Heart left ventricle (tissue), 16 donors: ENCODE results near the gene BIRC2. TPM values are rescaled to one million over a fixed set of nuclear protein-coding genes. Genes with fewer than 3 reads are reported as not detected.

Source experiments
- ATAC-seq, 4 donors: fragments of 200-7000 bp; cut with Tn5 transposase; one replicate each; pipeline ENCODE4 v1.9.1; 2020 to 2022; ENCODE audit warnings: moderate library complexity in 4 of 4, mild to moderate bottlenecking in 3 of 4, moderate number of reproducible peaks in 1 of 4
- DNase-seq, 5 donors: peaks; one replicate each; pipeline ENCODE4 v3.0.0-alpha.2; 2020
- H3K27ac ChIP-seq, 12 donors: fragments of 200-600 bp; sonication (generic) in 4 of 12; one replicate each; pipeline versions ENCODE4 v1.5.0 to v1.8.0; 2016 to 2022; ENCODE audit warnings: mild to moderate bottlenecking in 2 of 12
- H3K27me3 ChIP-seq, 9 donors: fragments of 200-600 bp; sonication (generic) in 2 of 9; one replicate each; pipeline versions ENCODE4 v1.5.1 to v1.8.0; 2016 to 2022; ENCODE audit warnings: mild to moderate bottlenecking in 3 of 9
- H3K36me3 ChIP-seq, 9 donors: fragments of 200-600 bp; sonication (generic) in 2 of 9; one replicate each; pipeline versions ENCODE4 v1.5.0 to v1.8.0; 2018 to 2022; ENCODE audit warnings: mild to moderate bottlenecking in 2 of 9
- H3K4me1 ChIP-seq, 12 donors: fragments of 200-600 bp; sonication (generic) in 4 of 12; one replicate each; pipeline versions ENCODE4 v1.5.0 to v1.8.0; 2016 to 2022; ENCODE audit warnings: mild to moderate bottlenecking in 3 of 12
- H3K4me3 ChIP-seq, 12 donors: fragments of 200-600 bp; sonication (generic) in 4 of 12; one replicate each; pipeline versions ENCODE4 v1.5.0 to v1.8.0; 2017 to 2022; ENCODE audit warnings: mild to moderate bottlenecking in 9 of 12, moderate library complexity in 4 of 12
- H3K9me3 ChIP-seq, 12 donors: fragments of 200-600 bp; sonication (generic) in 4 of 12; one replicate each; pipeline versions ENCODE4 v1.5.0 to v1.8.0; 2016 to 2022; ENCODE audit warnings: mild to moderate bottlenecking in 1 of 12
- CTCF ChIP-seq, 12 donors: fragments of 200-600 bp; sonication (generic) in 4 of 12; IDR thresholded peaks; one replicate each; pipeline versions ENCODE4 v1.5.0 to v1.8.0; 2018 to 2022; ENCODE audit warnings: antibody characterized with exemption in 12 of 12, mild to moderate bottlenecking in 5 of 12
- POLR2A ChIP-seq, 2 donors: fragments of 450-650 bp; IDR thresholded peaks; one replicate each; pipeline ENCODE4 v1.6.1; 2017; ENCODE audit warnings: antibody characterized with exemption in 2 of 2, mild to moderate bottlenecking in 2 of 2, moderate library complexity in 2 of 2
- WGBS, 4 donors: extraction: QIAGEN DNeasy Blood & Tissue Kit in 2 of 4; methylation state at CpG; one replicate each; pipeline versions ENCODE4 v1.1.5 to v1.1.7; 2013 to 2018; 5-methylcytosine and 5-hydroxymethylcytosine counted together
- intact Hi-C, 10 donors: fragments of 100-400 bp; cut with DNase I; formaldehyde crosslinking; loops; one replicate each; pipeline versions ENCODE4 v1.11.1 to v1.14.2; 2022
- polyA plus RNA-seq, 2 donors: library from polyadenylated mRNA; stranded (reverse); fragments of 200-250 nt; gene quantifications; one replicate each; pipeline ENCODE4 v1.2.3, GENCODE V29; 2013
- total RNA-seq, 9 donors: library from RNA; depleted of rRNA in 2 of 9; stranded (reverse); fragments of >200 nt in 2 of 9; fragmentation: NEBNext Ultra II Directional in 3 of 9; extraction: Animal tissue kit (Norgen Biotek cat#: 25700) in 3 of 9; gene quantifications; one replicate each; pipeline versions ENCODE4 v1.1.0 to v1.2.4, GENCODE V29; 2016 to 2023
- donor health status: ischemic (EF 13 %, LVEDD 7.1; RV severe dilation, severe dysfunction).
- donor health status: healthy with polysubstance abuse.
- donor health status: DM: no; HTN: yes; CAD: no.
- donor health status: DM: no; HTN: no; CAD: no.
- donor health status: ischemic (EF 25% LVEDD 6.9; RV normal size, moderate dysfunction).
- donor health status: ischemic (EF 25% LVEDD 5.7; RV mildly dilated, moderate dysfunction).
- donor health status: healthy.
- donor health status: DM: yes; HTN: yes; CAD: no.
- donor health status: ischemic (EF 35%, LVEDD 5.7; RV mildly dilated, moderate dysfunction).
- donor health status: nonischemic (EF 11% LVEDD 7.7; RV severe dilation, severe dysfunction).
- donor health status: DM: yes; HTN: yes; CAD: no.
- donor health status: PGD.
- donor health status: ischemic (EF 29% LVEDD 5.4; RV normal size, mild dysfunction).
- donor health status: nonischemic (EF 23%, LVEDD 6.1; RV moderate dilation, normal function).

BIRC2 gene
- total and polyA plus RNA-seq, 11 donors, result 17.9 to 39.9 (median 32.7) TPM

- DNase-seq (no peak), ATAC-seq (no peak)
- intact Hi-C loops, result no loop called here
- Histone ChIP-seq H3K9me3 (peaks cover 0 to 14% (median 3%) of the 10 kb centered on the region in 12 donors), H3K27ac (peak overlapping the region in 1 of 12 donors; percentile 64), H3K4me1 (peaks cover 0 to 54% (median 2%) of the 10 kb centered on the region in 12 donors), H3K27me3 (no peaks in the 10 kb centered on the region), H3K4me3 (no peak overlapping the region), H3K36me3 (no peaks in the 10 kb centered on the region)
- WGBS, 4 donors, result 59 to 77% (median 65%) methylated on average over 3 of the region's 3 CpGs
- TF ChIP-seq POLR2A (IDR thresholded peaks at IDR 0.05) (no peak), CTCF (IDR thresholded peaks at IDR 0.05) (no peak)
Observed at GRCh38 chr11:102305352-102306047, 41.5 kb upstream of the BIRC2 start.

DNA sequence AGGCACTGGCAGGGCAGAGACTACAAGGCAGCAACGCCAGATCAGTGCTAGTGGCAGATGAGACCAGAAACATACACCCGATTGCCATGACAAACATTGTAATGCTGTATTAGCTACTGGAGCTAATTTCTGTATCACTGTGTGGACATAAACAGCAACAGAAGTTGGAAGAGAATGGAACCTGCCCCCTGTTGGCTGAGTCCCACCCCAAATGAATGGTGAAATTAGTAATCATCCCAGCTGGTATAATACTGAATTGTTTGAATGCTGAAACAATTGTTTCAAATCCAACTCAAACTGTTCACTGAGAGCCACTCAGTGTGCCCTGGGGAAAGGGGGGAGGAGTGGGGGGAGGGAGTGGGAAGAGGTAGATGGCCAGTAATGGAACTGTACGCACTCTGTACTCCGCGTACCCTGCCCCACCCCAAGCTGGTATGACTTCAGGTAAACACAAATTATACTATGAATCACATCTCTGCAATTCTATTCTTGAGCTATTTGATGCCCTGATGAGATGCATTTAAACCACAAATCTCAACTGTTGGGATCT, 40.9 kb upstream of the BIRC2 start:
- intact Hi-C loops, result no loop called here

DNA sequence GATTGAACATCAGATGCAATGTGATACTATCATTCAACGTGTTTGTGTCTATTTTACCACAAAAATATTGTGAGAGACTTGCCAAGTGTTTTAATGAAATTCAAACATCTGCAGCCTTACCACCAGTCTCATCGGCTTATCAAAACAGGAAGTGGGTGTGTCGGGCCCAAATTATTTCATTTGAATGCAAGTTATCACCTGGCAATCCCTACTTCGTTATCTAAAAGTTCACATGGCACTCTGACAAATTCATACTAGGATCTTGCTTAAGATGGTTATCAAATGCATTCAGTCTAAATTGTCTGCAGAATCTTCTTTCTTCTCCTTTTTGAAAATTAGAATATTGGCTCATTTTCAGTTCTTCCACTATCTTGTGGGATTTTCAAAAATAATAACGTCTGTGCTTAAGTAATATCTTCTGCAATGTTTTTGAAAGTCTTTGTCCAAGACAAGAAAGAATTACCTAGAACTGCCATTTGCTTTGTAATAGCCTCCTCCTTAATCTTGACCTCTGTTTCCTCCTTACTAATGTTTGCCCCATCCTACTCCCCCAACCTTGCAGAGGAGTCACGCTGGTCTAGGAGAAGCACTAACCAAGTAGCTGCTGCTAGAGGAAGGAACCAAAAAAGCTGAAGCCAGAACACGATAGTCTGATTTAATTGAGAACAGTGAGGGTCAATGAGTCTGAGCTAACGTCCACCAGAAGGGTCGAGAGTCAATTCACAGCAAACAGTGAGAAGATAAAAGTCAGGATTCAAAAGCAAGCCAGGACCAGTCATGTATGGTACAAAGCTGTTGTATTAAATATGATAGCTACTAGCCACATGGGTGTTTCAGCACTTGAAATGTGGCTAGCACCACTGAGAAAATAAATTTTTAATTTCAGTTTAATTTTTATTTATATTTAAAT, 39.9 kb upstream of the BIRC2 start:
- Histone ChIP-seq H3K4me1 (peaks cover 0 to 55% (median 2%) of the 10 kb centered on the region in 12 donors), H3K36me3 (no peaks in the 10 kb centered on the region), H3K27me3 (no peaks in the 10 kb centered on the region), H3K4me3 (no peak overlapping the region), H3K27ac (peak overlapping the region in 1 of 12 donors; percentile 64), H3K9me3 (peaks cover 0 to 10% (median 3%) of the 10 kb centered on the region in 12 donors)
- 33 to 43% (median 43%) methylated on average over 9 of the region's 9 CpGs for WGBS, 4 donors
- no peak for DNase-seq
- ATAC-seq, result no peak
- intact Hi-C loops, result no loop called here
- no peak for TF ChIP-seq POLR2A (IDR thresholded peaks at IDR 0.05)

More for the DNA sequence above, 40.9 kb upstream of the BIRC2 start:
- H3K4me1 ChIP-seq, result peaks cover 0 to 54% (median 2%) of the 10 kb centered on the region in 12 donors
- H3K27ac ChIP-seq, result peak overlapping the region in 1 of 12 donors; percentile 64
- 76 to 93% (median 88%) methylated on average over 5 of the region's 5 CpGs for WGBS, 4 donors
- no peak for ATAC-seq
- no peak for DNase-seq
- no peaks in the 10 kb centered on the region for H3K36me3 ChIP-seq
- peaks cover 0 to 14% (median 3%) of the 10 kb centered on the region in 12 donors for H3K9me3 ChIP-seq
- H3K4me3 ChIP-seq, result no peak overlapping the region
- H3K27me3 ChIP-seq, result no peaks in the 10 kb centered on the region
- TF ChIP-seq CTCF (IDR thresholded peaks at IDR 0.05) (no peak), POLR2A (IDR thresholded peaks at IDR 0.05) (no peak)

- peak overlapping the region in 1 of 12 donors; percentile 64 for H3K27ac ChIP-seq
- H3K9me3 ChIP-seq, result peaks cover 0 to 4% (median under 1%) of the 10 kb centered on the region in 12 donors
- TF ChIP-seq POLR2A (IDR thresholded peaks at IDR 0.05) (no peak), CTCF (IDR thresholded peaks at IDR 0.05) (no peak)
- ATAC-seq (no peak), DNase-seq (no peak)
- H3K27me3 ChIP-seq, result no peaks in the 10 kb centered on the region
- intact Hi-C loops, result no loop called here
- H3K4me1 ChIP-seq, result peaks cover 0 to 55% (median 2%) of the 10 kb centered on the region in 12 donors
- no peak overlapping the region for H3K4me3 ChIP-seq
- no peaks in the 10 kb centered on the region for H3K36me3 ChIP-seq
Observed at GRCh38 chr11:102307727-102308038, 39.3 kb upstream of the BIRC2 start.
